Esophagus (tissue), 2 donors: Measurements from ENCODE around the gene ALKBH3. TPM values are rescaled to one million over a fixed set of nuclear protein-coding genes. Genes with fewer than 3 reads are reported as not detected.

Experiments used
- H3K27ac ChIP-seq, 2 donors: one replicate each; pipeline ENCODE4 v1.5.1; 2013; ENCODE audit warnings: low read depth in 2 of 2, mild to moderate bottlenecking in 2 of 2, inconsistent platforms in 1 of 2, low read length in 1 of 2, moderate library complexity in 1 of 2
- H3K27me3 ChIP-seq, 2 donors: one replicate each; pipeline ENCODE4 v1.6.1; 2013; ENCODE audit warnings: low read length in 2 of 2, control low read depth in 1 of 2, mild to moderate bottlenecking in 1 of 2; ENCODE audit not compliant: insufficient read depth in 2 of 2, control insufficient read depth in 1 of 2
- H3K36me3 ChIP-seq, 2 donors: one replicate each; pipeline ENCODE4 v1.6.1; 2013; ENCODE audit warnings: low read length in 1 of 2; ENCODE audit not compliant: control insufficient read depth in 2 of 2, insufficient read depth in 2 of 2
- H3K4me1 ChIP-seq, 2 donors: one replicate each; pipeline ENCODE4 v1.6.1; 2013; ENCODE audit warnings: low read length in 1 of 2; ENCODE audit not compliant: control insufficient read depth in 2 of 2, insufficient read depth in 2 of 2
- H3K4me3 ChIP-seq, 2 donors: one replicate each; pipeline ENCODE4 v1.5.1; 2013; ENCODE audit warnings: low read length in 2 of 2, mild to moderate bottlenecking in 2 of 2, low read depth in 1 of 2, moderate library complexity in 1 of 2
- H3K9me3 ChIP-seq, 2 donors: one replicate each; pipeline ENCODE4 v1.6.1; 2013; ENCODE audit warnings: mild to moderate bottlenecking in 2 of 2, low read depth in 1 of 2, low read length in 1 of 2, moderate library complexity in 1 of 2; ENCODE audit not compliant: control insufficient read depth in 2 of 2, insufficient read depth in 1 of 2
- WGBS, 2 donors: extraction: QIAGEN DNeasy Blood & Tissue Kit; methylation state at CpG; one replicate each; pipeline ENCODE4 v1.1.7; 2013; 5-methylcytosine and 5-hydroxymethylcytosine counted together
- polyA plus RNA-seq, 2 donors: library from polyadenylated mRNA; stranded (reverse); fragments of 200-250 nt; gene quantifications; one replicate each; pipeline ENCODE4 v1.2.3, GENCODE V29; 2013
- donor health status: healthy with polysubstance abuse.
- donor health status: Bipolar disorder and iron deficiency.

The ALKBH3 gene
- polyA plus RNA-seq, 2 donors: 15.3 to 23.2 TPM

DNA sequence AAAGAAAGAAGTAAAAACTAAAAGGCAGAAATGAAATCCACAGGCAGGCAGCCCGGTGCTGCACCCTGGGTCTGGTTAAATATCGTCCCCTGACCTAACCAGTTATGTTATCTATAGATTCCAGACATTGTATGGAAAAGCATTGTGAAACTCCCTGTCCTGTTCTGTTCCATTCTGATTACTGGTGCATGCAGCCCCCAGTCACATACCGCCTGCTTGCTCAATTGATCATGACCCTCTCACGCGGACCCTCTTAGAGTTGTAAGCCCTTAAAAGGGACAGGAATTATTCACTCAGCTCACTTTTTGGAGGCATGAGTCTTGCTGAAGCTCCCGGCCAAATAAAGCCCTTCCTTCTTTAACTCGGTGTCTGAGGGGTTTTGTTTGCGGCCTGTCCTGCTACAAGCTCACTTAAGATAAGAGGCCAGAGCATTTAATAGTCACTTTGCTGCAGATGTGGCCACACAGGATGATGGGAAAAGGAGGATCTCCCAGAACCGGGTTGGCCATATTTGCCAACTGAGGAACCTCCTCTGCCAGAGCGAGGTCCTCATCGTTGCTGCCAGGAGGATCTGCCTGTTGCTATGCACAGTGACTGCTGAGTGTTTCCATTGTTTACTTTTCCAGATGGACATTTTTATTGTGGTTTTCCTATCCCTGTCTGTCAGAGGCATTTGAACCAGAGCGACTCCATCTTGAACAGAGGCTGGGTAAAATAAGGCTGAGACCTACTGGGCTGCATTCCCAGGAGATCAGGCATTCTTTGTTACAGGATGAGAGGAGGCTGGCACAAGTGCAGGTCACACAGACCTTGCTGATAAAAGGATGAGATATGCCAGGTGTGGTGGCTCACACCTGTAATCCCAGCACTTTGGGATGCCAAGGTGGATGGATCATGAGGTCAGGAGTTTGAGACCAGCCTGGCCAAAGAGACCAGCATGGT lies 72.0 kb downstream of the ALKBH3 start:
- Histone ChIP-seq H3K27ac (no peak overlapping the region), H3K27me3 (no peaks in the 10 kb centered on the region), H3K4me1 (no peaks in the 10 kb centered on the region), H3K9me3 (peaks cover 0 to 2% of the 10 kb centered on the region in 2 donors), H3K36me3 (no peaks in the 10 kb centered on the region), H3K4me3 (no peak overlapping the region)
- 81 to 84% methylated on average over 12 of the region's 12 CpGs for WGBS, 2 donors

DNA sequence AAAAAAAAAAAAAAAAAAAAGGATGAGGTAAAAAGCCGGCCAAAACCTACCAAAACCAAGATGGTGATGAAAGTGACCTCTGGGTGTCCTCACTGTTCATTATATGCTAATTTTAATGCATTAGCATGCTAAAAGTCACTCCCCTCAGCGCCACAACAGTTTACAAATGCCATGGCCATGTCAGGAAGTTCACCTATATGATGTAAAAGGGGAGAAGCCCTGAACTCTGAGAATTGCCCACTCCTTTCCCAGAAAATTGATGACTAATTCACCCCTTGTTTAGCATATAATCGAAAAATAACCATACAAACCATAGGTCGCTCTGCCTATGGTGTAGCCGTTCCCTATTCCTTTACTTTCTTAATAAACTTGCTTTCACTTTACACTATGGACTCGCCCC lies 72.9 kb downstream of the ALKBH3 start:
- Histone ChIP-seq H3K4me1 (no peaks in the 10 kb centered on the region), H3K36me3 (no peaks in the 10 kb centered on the region), H3K27me3 (no peaks in the 10 kb centered on the region), H3K9me3 (peaks cover 0 to 2% of the 10 kb centered on the region in 2 donors), H3K27ac (no peak overlapping the region), H3K4me3 (no peak overlapping the region)
- 88 to 90% methylated on average over 6 of the region's 6 CpGs for WGBS, 2 donors

DNA sequence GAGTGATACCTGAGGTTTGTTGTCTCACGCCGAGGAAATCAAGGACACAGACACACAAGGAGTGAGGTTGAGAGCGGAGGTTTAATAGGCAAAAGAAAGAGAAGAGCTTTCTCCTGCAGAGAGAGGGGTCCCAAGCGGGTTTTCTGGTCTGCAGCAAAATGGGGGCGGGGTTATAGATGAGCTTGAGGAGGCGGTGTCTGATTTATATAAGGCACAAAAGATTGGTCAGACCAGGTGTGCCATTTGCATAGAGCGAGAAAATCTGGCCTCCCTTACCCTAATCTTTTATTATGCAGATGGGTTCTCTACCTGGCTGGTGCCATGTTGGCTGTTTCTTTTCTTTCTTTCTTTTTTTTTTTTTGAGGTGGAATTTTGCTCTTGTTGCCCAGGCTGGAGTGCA lies 73.6 kb downstream of the ALKBH3 start:
- H3K36me3 ChIP-seq: no peaks in the 10 kb centered on the region
- H3K9me3 ChIP-seq: peaks cover 0 to 2% of the 10 kb centered on the region in 2 donors
- no peak overlapping the region for H3K4me3 ChIP-seq
- 89 to 92% methylated on average over 7 of the region's 7 CpGs for WGBS, 2 donors
- no peak overlapping the region for H3K27ac ChIP-seq
- no peaks in the 10 kb centered on the region for H3K4me1 ChIP-seq
- no peaks in the 10 kb centered on the region for H3K27me3 ChIP-seq

DNA sequence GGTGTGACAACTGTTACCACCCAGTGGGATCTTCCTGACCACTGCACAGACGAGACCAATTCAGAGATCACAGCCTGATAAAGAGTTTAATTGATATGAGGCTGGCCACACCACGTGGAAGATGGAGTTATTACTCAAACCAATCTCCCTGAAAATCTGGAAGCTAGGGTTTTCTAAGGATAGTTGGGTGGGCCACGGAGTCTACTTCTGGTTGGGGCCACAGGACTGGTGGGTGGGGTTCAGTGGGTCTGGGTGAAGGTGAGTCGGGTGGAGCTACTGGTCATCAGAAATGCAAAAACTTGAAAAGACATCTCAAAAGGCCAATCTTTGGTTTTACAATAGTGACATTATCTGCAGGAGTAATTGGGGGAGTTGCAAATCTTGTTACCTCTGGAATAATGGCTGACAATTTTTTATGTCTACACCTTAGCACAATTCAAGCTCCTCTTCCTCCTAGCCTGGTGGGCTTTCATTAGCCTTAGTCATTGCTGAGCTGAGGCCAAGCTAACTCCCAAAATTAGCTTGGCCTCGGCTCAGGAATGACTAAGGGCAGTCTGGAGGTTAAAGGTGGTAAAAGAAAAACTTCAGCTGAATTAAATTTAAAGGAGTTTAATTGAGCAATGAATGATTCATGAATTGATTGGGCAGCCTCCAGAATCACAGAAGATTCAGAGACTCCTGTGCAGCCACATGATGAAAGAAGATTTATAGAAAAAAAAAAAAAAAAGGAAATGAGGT lies 74.9 kb downstream of the ALKBH3 start:
- no peaks in the 10 kb centered on the region for H3K27me3 ChIP-seq
- H3K9me3 ChIP-seq: peaks cover 0 to under 1% of the 10 kb centered on the region in 2 donors
- no peaks in the 10 kb centered on the region for H3K4me1 ChIP-seq
- no peak overlapping the region for H3K27ac ChIP-seq
- WGBS, 2 donors: 66 to 70% methylated on average over 5 of the region's 5 CpGs
- no peaks in the 10 kb centered on the region for H3K36me3 ChIP-seq
- H3K4me3 ChIP-seq: no peak overlapping the region

DNA sequence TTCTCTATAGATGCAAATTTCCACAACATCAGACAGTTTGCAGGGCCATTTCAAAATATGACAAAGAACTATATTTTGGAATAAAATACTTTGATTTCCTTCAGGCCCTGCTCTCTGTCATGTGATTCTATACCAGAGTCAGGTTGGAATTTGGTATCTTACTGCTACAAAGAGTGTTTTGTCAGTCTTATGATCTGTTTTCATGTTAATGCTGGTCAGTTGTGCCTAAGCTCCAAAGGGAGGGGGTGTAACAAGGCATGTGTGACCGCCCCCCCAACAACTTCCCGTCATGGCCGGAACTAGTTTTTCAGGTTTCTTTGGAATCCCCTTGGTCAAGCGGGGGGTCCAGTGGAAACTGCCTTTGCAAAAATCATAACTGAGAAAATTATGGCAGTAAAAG lies 76.9 kb downstream of the ALKBH3 start:
- H3K9me3 ChIP-seq: no peaks in the 10 kb centered on the region
- H3K36me3 ChIP-seq: no peaks in the 10 kb centered on the region
- no peaks in the 10 kb centered on the region for H3K27me3 ChIP-seq
- no peak overlapping the region for H3K4me3 ChIP-seq
- H3K4me1 ChIP-seq: no peaks in the 10 kb centered on the region
- WGBS, 2 donors: 64 to 75% methylated on average over 4 of the region's 4 CpGs
- H3K27ac ChIP-seq: no peak overlapping the region

DNA sequence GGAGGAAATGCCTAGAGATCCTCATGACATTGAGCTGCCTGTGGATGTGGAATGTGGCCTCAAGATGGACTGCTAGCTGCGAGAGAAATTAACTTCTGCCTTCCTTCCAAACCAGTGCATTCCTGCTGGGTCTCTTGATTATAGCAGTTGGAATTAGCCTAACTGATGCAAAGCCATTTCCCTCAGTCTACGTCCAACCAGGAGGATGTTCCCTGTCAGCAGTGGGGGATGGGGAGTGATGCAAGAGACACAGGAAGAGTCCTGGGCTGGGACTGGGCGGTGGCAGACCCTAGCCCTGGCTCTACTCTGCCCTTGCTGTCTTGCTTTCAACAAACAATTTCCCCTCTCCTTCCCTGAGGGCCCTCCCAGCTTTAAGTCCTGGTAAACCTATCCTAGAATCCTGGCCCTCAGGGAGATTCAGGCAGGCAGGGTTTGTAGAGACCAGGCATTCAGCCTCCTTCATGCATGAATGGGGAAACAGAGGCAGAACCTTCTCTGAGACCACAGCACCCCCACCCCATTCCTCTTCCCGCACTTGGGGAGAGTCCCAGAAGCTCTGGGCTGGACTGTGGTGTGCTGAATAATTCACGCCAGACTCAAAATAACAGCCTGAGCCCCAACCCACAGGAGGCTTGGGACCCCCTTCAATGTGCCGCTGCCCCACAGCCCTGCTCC lies 78.8 kb downstream of the ALKBH3 start:
- 80 to 83% methylated on average over 6 of the region's 6 CpGs for WGBS, 2 donors
- no peaks in the 10 kb centered on the region for H3K4me1 ChIP-seq
- no peaks in the 10 kb centered on the region for H3K9me3 ChIP-seq
- H3K27ac ChIP-seq: no peak overlapping the region
- H3K4me3 ChIP-seq: no peak overlapping the region
- H3K27me3 ChIP-seq: no peaks in the 10 kb centered on the region
- no peaks in the 10 kb centered on the region for H3K36me3 ChIP-seq

DNA sequence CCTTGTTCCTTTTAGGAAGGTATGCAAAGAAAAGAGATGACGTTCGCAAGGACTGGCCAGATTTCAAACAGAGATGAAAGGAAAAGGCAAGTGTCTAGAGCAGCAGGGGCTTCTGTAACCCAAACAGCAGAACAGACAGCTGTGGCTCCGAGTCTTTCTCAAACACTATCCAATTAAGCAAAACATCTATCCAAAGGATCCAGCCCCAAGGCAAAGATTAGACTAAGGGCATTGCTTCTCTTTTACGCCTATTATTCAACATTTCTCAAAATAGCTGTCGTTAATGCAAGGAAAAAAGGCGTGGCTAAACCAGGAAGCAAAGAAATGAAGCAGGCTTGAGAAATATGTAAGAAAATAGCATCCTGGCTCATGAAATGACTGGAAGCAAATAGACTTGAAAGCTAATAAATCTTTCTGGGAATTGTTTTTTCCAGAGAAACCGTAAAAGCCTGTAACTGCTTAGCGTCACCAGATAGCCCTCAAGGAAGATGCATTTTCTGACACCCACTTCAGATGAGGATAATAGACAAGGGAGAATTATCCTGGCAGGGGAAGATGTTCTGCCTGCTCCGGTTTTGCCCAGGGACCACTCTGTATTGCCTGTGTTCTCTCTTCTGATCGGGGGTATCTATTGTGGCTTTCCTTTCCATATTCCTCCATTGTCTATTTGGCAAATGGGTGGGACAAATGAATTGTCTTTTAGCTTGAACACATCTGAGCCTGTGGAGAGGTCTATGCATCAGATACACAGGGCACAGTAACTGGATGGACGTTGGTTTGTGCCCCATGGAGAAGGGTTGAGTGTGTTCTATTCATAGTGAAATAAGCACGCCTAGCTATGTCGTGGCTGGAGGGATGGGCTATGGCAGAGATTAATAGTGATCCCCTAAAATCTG lies 82.0 kb downstream of the ALKBH3 start:
- no peaks in the 10 kb centered on the region for H3K36me3 ChIP-seq
- no peaks in the 10 kb centered on the region for H3K9me3 ChIP-seq
- H3K27me3 ChIP-seq: no peaks in the 10 kb centered on the region
- 30 to 33% methylated on average over 13 of the region's 13 CpGs for WGBS, 2 donors
- H3K4me1 ChIP-seq: no peaks in the 10 kb centered on the region
- H3K27ac ChIP-seq: no peak overlapping the region
- H3K4me3 ChIP-seq: no peak overlapping the region

DNA sequence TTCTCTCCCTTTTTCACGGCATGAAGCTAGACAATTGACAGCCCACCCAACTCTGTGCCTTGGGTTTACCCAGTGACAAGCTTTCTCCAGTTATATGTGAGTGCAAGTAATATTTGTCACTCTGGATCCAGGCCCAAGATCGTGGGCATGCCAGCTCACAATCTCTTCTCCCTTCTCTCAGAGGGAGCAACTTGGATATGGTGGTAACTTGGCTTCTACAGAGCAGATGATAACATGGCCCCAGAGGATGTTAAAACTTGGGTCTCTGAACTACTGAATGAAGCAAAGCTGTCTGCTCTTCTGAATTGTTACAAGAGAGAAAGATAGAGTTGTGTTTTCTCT lies 82.6 kb downstream of the ALKBH3 start:
- Histone ChIP-seq H3K4me3 (no peak overlapping the region), H3K4me1 (no peaks in the 10 kb centered on the region), H3K9me3 (no peaks in the 10 kb centered on the region), H3K27me3 (no peaks in the 10 kb centered on the region), H3K27ac (no peak overlapping the region), H3K36me3 (no peaks in the 10 kb centered on the region)
- WGBS, 2 donors: 60 to 69% methylated on average over 2 of the region's 2 CpGs

DNA sequence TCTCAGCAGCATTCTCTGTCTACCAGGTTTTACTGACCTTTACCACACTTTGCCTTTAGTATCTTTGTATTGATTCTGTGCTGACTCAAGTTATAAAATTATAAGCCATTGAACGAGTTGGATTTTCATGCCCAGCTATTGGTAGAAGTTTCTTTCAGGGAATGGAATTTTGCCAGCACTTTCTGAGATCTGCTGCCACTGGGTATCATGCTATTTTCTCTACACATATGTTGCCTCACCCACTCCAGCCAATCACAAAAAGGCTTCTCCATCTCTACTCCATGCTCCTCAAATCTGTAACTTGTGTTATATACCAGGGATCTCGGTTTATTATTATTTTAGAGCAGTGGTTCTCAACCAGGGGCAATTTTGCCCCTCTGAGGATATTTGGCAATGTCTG lies 87.0 kb downstream of the ALKBH3 start:
- 57 to 75% methylated on average over 2 of the region's 2 CpGs for WGBS, 2 donors
- no peaks in the 10 kb centered on the region for H3K27me3 ChIP-seq
- H3K4me3 ChIP-seq: no peak overlapping the region
- no peaks in the 10 kb centered on the region for H3K9me3 ChIP-seq
- H3K4me1 ChIP-seq: no peaks in the 10 kb centered on the region
- no peak overlapping the region for H3K27ac ChIP-seq
- no peaks in the 10 kb centered on the region for H3K36me3 ChIP-seq
